D721Med (cell line): ENCODE data around the gene BLID.

Source experiments
- DNase-seq: peaks from one replicate; pipeline ENCODE4 v3.0.0; 2011; ENCODE audit warnings: low spot score; ENCODE audit not compliant: insufficient read length
- FAIRE-seq: peaks from 2 replicates; lab custom pipeline; 2011; peaks lifted over from hg19 to GRCh38; lab: Jason Lieb, UNC
- TF ChIP-seq, protein P1 (sequence below): IDR thresholded peaks from 2 replicates; pipeline ENCODE4 v1.5.1; 2012; ENCODE audit warnings: mild to moderate bottlenecking, control low read depth; ENCODE audit not compliant: insufficient read depth; ENCODE audit errors: missing control alignments

BLID gene

DNA sequence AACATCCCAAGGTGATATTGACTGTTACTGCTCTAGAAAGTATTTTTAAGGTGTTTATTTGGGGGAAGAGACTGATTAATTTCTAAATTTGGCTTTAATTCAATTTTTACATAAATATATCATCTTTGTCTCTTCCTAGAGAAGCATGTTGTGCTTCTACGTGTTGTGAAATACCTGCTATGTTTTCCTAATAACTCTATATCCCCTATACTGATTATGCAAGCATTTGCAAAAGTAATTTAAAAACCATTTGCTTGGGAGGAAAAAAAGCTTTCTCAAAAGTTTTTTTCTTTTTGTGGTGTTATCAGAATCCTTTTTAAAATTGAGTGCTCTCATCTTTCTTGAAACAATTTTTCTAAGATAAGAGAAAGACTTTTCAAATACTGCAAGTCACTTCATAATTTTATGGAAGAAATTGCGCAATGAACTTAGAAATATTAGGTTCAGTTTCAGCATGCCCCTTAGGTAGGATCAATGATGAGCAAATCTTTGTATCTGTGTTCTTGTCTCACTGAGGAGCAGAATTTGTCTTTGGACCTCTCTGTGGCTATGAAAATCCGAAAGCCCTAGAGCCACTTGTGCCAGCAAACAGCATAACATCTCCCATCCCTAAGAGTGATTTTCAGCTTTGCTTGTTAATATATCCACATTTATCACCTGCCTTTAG lies 7.4 kb upstream of the BLID start:
- TF ChIP-seq, protein P1, sequence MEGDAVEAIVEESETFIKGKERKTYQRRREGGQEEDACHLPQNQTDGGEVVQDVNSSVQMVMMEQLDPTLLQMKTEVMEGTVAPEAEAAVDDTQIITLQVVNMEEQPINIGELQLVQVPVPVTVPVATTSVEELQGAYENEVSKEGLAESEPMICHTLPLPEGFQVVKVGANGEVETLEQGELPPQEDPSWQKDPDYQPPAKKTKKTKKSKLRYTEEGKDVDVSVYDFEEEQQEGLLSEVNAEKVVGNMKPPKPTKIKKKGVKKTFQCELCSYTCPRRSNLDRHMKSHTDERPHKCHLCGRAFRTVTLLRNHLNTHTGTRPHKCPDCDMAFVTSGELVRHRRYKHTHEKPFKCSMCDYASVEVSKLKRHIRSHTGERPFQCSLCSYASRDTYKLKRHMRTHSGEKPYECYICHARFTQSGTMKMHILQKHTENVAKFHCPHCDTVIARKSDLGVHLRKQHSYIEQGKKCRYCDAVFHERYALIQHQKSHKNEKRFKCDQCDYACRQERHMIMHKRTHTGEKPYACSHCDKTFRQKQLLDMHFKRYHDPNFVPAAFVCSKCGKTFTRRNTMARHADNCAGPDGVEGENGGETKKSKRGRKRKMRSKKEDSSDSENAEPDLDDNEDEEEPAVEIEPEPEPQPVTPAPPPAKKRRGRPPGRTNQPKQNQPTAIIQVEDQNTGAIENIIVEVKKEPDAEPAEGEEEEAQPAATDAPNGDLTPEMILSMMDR: no peak
- FAIRE-seq (no peak), DNase-seq (no peak)

DNA sequence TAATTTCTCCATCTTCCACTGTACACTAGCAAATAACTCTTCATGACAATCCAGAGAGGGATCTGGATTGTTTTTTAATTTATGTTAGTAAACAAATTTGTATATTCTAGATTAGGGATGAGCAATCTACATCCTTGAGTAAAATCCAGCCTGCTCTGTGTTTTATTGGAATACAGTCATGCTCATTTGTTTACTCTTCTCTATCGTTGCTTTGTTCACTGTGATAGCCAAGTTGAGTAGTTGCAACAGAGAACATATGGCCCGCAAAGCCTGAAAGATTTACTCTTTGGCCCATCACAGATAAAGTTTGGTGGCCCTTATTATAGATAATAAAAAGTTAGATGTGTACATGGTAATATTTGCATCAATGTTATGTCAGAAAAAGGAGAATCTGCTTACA lies 6.2 kb upstream of the BLID start:
- FAIRE-seq: no peak
- DNase-seq: no peak
- TF ChIP-seq, protein P1: no peak

DNA sequence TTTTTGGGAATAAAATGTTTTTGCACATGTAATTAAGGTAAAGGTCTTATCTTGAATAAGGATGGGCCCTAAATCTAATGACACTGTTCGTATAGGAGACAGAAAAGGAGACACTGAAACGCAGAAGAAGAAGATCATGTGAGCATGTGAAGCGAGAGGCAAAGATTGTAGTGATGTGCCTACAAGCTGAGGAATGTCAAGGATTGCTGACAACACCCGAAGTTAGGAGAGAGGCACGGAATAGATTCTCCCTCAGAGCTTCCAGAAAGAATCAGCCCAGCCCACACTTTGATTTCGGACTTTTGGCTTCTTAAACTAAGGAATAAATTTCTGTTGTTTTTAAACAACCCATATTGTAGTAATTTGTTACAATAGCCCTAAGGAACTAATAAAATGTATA lies 4.1 kb upstream of the BLID start:
- FAIRE-seq (no peak), DNase-seq (no peak)
- TF ChIP-seq, protein P1: no peak

DNA sequence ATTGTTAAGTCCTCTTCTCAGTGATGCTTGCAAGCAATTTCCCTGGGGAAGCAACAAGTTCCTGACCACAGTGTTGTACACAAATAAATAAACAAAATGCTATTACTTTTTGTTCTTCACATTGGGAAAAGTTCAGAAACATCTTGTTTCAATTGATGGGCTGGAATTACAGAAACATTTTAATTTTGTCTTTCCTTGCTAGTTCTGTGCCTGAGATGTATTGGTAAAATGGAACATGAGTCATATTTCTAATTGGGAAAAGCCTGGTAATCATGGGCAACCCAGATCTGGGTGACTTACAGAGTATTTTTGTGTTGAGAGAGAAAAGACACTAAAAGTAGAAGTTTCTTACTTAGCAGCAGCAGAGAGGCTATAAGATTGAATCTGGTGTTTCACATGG lies 576 bp upstream of the BLID start:
- DNase-seq: no peak
- FAIRE-seq: no peak
- TF ChIP-seq, protein P1: no peak

DNA sequence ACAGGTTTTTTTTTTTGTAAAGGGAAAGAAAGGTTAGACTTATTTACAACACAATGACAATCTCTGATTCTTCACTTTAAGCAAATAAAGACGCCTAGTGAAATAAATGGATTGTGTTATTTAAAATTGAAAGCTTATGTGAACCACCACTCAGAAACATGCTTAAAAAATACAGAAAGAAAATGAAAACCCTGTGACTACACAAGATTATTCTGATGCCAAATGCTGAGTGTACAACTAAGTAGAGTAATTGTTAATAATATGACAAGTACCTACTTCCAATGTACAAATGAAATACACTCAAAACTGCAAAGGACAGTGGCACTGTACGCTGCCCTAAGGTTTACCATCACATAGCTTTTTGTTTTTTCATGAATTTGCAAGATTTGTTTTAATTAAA lies 1.0 kb downstream of the BLID start:
- DNase-seq: no peak
- no peak for FAIRE-seq
- TF ChIP-seq, protein P1: no peak

DNA sequence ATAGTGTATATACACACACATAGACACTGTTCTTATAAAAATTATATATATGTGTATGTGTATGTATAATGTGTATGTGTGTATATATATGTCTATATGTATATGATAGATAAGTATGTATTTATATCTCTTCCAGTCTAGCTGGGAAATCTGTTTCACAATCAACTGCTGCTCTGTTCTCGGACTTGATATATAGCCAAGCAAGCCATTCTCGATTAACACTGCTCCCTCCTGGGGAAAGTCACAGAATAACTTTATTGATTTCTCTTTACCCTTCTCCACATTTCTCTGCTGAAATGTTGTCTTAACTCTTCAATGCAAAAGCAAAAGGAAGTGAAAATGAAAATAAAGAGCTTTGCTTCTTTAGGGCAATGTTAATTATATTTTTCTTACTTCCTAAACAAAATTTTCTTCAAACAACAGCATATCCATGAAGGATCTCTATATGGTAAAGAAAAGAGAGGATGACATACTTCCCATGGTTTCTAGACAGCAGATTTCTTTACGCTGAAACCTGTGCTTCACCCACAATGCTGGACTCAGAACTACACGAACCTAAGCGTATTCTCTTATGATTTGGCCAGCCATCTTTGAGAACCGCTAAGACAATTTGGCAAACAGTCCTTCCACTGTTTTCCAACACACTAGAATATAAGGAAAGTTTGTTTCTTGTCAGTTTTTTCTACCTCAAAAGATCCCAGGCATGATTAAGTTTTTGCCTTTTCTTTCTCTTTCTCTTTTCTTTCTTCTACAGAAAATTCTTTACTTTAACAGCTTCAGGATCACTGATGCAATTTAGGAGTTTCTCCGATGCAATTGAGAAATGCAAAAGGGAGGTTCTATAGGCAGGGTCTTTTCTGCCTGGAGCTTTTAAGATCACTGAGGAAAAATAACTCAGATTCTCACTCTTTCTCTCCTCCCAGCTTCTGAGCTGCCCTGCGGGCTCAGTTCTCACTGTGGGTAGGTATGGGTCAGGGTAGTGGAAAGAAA lies 1.9 kb downstream of the BLID start:
- TF ChIP-seq, protein P1: no peak
- FAIRE-seq (no peak), DNase-seq (no peak)
